Endothelial cell of umbilical vein (primary cell): Measurements from ENCODE around the gene GPR83. TPM values are rescaled to one million over a fixed set of nuclear protein-coding genes. Genes with fewer than 3 reads are reported as not detected.
"Not testable (repeated sequence)": the region's sequence is repeated elsewhere in the genome, so short reads cannot be mapped to it uniquely, and the experiment has no call there.

ENCODE experiments used
- BruUV-seq: library from RNA; stranded (reverse); fragments of 400-500 nt; replicated peaks from 2 replicates; lab custom pipeline; 2021; lab: Mats Ljungman, UMichigan
- CTCF ChIA-PET: fragments of 300-600, 350-600 bp; sonication (Branson Sonifier 250); formaldehyde crosslinking; loops from one replicate; lab custom pipeline; 2021; ENCODE audit warnings: antibody characterized with exemption, inconsistent platforms; lab: Charles Lee
- POLR2A ChIA-PET: fragments of 300-600, 350-600 bp; sonication (Branson Sonifier 250); formaldehyde crosslinking; loops from one replicate; lab custom pipeline; 2021; ENCODE audit warnings: antibody characterized with exemption, inconsistent platforms; lab: Charles Lee
- DNase-seq: peaks from one replicate; pipeline ENCODE4 v3.0.0-alpha.2; 2011; ENCODE audit warnings: low read depth, low spot score
- FAIRE-seq: peaks from 2 replicates; lab custom pipeline; 2011; peaks lifted over from hg19 to GRCh38; lab: Jason Lieb, UNC
- H2AFZ ChIP-seq: 2 replicates; pipeline ENCODE4 v1.6.0; 2012; ENCODE audit warnings: low read depth, low read length, control low read depth, inconsistent platforms
- H3K27ac ChIP-seq: 2 replicates; pipeline ENCODE4 v1.5.1; 2011; ENCODE audit warnings: low read depth, mild to moderate bottlenecking, control low read depth, low read length, moderate library complexity; ENCODE audit not compliant: insufficient read depth
- H3K27me3 ChIP-seq, 2 experiments: 2 replicates each; pipeline versions ENCODE4 v1.6.0 to v1.6.1; 2011; ENCODE audit warnings: low read length in 2 of 2, mixed read lengths in 1 of 2; ENCODE audit not compliant: control insufficient read depth in 2 of 2, insufficient read depth in 2 of 2
- H3K36me3 ChIP-seq, 2 experiments: 2 replicates in 1 of 2; 3 replicates in 1 of 2; pipeline ENCODE4 v1.5.1; 2011; ENCODE audit warnings: low read length in 2 of 2, mild to moderate bottlenecking in 1 of 2, moderate library complexity in 1 of 2; ENCODE audit not compliant: control insufficient read depth in 2 of 2, insufficient read depth in 2 of 2; ENCODE audit errors: extremely low read depth in 1 of 2
- H3K4me1 ChIP-seq: 3 replicates; pipeline ENCODE4 v1.5.1; 2011; ENCODE audit warnings: mild to moderate bottlenecking, low read length; ENCODE audit not compliant: control insufficient read depth, insufficient read depth; ENCODE audit errors: extremely low read depth
- H3K4me2 ChIP-seq: 2 replicates; pipeline ENCODE4 v1.6.1; 2011; ENCODE audit warnings: low read length, control low read depth, mixed read lengths; ENCODE audit not compliant: insufficient read depth
- H3K4me3 ChIP-seq, 3 experiments: fragments of 200-600 bp in 1 of 3; sonication (generic), shearing (Covaris generic) in 1 of 3; replicated peaks in 1 of 3; 2 replicates each; pipeline ENCODE4 v1.5.1; 2011 to 2016; ENCODE audit warnings: control low read depth in 3 of 3, low read length in 3 of 3, mild to moderate bottlenecking in 2 of 3, inconsistent platforms in 1 of 3, low read depth in 1 of 3, moderate library complexity in 1 of 3; ENCODE audit not compliant: insufficient read depth in 1 of 3
- H3K79me2 ChIP-seq: 2 replicates; pipeline ENCODE4 v1.6.0; 2012; ENCODE audit warnings: low read length, inconsistent platforms; ENCODE audit not compliant: control insufficient read depth, insufficient read depth
- H3K9ac ChIP-seq: replicated peaks from 2 replicates; pipeline ENCODE3; 2011; ENCODE audit warnings: low read length, control low read depth; ENCODE audit not compliant: insufficient read depth; ENCODE audit errors: extremely low read depth
- H3K9me1 ChIP-seq: replicated peaks from 3 replicates; pipeline ENCODE4 v1.6.0; 2011; ENCODE audit warnings: mild to moderate bottlenecking, low read length; ENCODE audit not compliant: control insufficient read depth, insufficient read depth; ENCODE audit errors: extremely low read depth
- H3K9me3 ChIP-seq: replicated peaks from 2 replicates; pipeline ENCODE4 v1.5.1; 2012; ENCODE audit warnings: low read length, inconsistent platforms; ENCODE audit not compliant: control insufficient read depth, insufficient read depth
- H4K20me1 ChIP-seq: replicated peaks from 2 replicates; pipeline ENCODE3; 2011; ENCODE audit warnings: mild to moderate bottlenecking, low read length; ENCODE audit not compliant: control insufficient read depth, insufficient read depth; ENCODE audit errors: extremely low read depth
- EZH2 ChIP-seq: IDR thresholded peaks from 2 replicates; pipeline ENCODE4 v1.6.1; 2012; ENCODE audit warnings: borderline replicate concordance, low read depth, mild to moderate bottlenecking, moderate library complexity, low read length, inconsistent platforms; ENCODE audit not compliant: severe bottlenecking
- FOS ChIP-seq: IDR thresholded peaks from 2 replicates; pipeline ENCODE4 v1.6.1; 2011; ENCODE audit warnings: mild to moderate bottlenecking, low read length, moderate library complexity, borderline replicate concordance; ENCODE audit not compliant: insufficient read depth
- GATA2 ChIP-seq: IDR thresholded peaks from 2 replicates; pipeline ENCODE4 v1.7.0; 2011; ENCODE audit warnings: low read depth, mild to moderate bottlenecking, moderate library complexity, mixed read lengths, low read length; ENCODE audit not compliant: insufficient read length, insufficient read depth
- JUN ChIP-seq: IDR thresholded peaks from 2 replicates; pipeline ENCODE4 v1.6.1; 2011; ENCODE audit warnings: borderline replicate concordance, low read depth; ENCODE audit not compliant: insufficient read length, insufficient read depth
- MYC ChIP-seq: IDR thresholded peaks from one replicate; pipeline ENCODE4 v1.6.1; 2011; ENCODE audit warnings: mild to moderate bottlenecking, low read depth, low read length
- POLR2A ChIP-seq: IDR thresholded peaks from 2 replicates; pipeline ENCODE4 v1.6.1; 2012; ENCODE audit warnings: low read depth, mild to moderate bottlenecking, control low read depth, low read length
- POLR2AphosphoS5 ChIP-seq: IDR thresholded peaks from 2 replicates; pipeline ENCODE4 v1.6.1; 2012; ENCODE audit warnings: low read depth, mild to moderate bottlenecking, control low read depth, low read length, moderate library complexity; ENCODE audit not compliant: insufficient read depth
- dilution Hi-C: fragments of 300-500 bp; cut with MboI; formaldehyde crosslinking; loops from one replicate; pipeline ENCODE4 v1.15.0; 2019; ENCODE audit warnings: low sequenced_read_pairs; ENCODE audit not compliant: extremely low pct_ligation_motif_present
- intact Hi-C: fragments of 100-400 bp; cut with micrococcal nuclease; formaldehyde crosslinking; loops from one replicate; pipeline ENCODE4 v1.10.0; 2022
- polyA plus RNA-seq, 4 experiments: library from polyadenylated mRNA; depleted of rRNA in 3 of 4; stranded (reverse) in 3 of 4; unstranded in 1 of 4; fragments of >200 nt; gene quantifications; 2 replicates each; pipeline versions ENCODE4 v1.2.1 to v1.2.3, GENCODE V29; 2011 to 2012; ENCODE audit warnings: missing spikeins in 1 of 4
- total RNA-seq: library from RNA; stranded (reverse); gene quantifications from 2 replicates; pipeline ENCODE4 v1.2.3, GENCODE V29; 2021
- TF ChIP-seq, protein P1 (sequence below), 2 donors: IDR thresholded peaks; 1 replicate in 1 of 2; 2 replicates in 1 of 2; pipeline ENCODE4 v1.5.1; 2011; ENCODE audit warnings: low read length in 2 of 2, mild to moderate bottlenecking in 2 of 2, moderate library complexity in 2 of 2, control low read depth in 1 of 2, inconsistent platforms in 1 of 2, low read depth in 1 of 2; ENCODE audit not compliant: insufficient read depth in 1 of 2; ENCODE audit errors: extremely low read depth in 1 of 2
- TF ChIP-seq, protein P2 (sequence below): IDR thresholded peaks from 2 replicates; pipeline ENCODE4 v1.6.1; 2011; ENCODE audit not compliant: insufficient read depth, insufficient read length

The GPR83 gene
- total and polyA plus RNA-seq, 2 donors (not counting 3 experiments of a cell fraction or from before 2014, with no cell fraction given) = 0.07 TPM; not detected in 1

- dilution Hi-C loops = no loop called here
- FAIRE-seq = no peak
- POLR2A ChIA-PET = no interaction called here
Measured at GRCh38 chr11:94396282-94396681, 4.9 kb downstream of the GPR83 start.

DNA sequence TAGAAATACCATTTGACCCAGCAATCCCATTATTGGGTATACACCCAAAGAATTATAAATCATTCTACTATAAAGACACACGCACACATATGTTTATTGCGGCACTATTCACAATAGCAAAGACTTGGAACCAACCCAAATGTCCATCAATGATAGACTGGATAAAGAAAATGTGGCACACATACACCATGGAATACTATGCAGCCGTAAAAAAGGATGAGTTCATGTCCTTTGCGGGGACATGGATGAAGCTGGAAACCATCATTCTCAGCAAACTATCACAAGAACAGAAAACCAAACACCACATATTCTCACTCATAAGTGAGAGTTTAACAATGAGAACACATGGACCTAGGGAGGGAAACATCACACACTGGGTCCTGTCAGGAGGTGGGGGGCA is 9.3 kb downstream of the GPR83 start:
- H3K36me3 ChIP-seq, dilution Hi-C loops, H3K4me1 ChIP-seq, intact Hi-C loops, H3K79me2 ChIP-seq, H3K27ac ChIP-seq, CTCF ChIA-PET, H3K9ac ChIP-seq, H3K4me3 ChIP-seq, DNase-seq, BruUV-seq, H2AFZ ChIP-seq, H3K9me3 ChIP-seq, H4K20me1 ChIP-seq, H3K4me2 ChIP-seq, FAIRE-seq, POLR2A ChIA-PET, H3K9me1 ChIP-seq, H3K27me3 ChIP-seq: not testable (repeated sequence)

More at GRCh38 chr11:94396282-94396681, 4.9 kb downstream of the GPR83 start:
- H3K79me2 ChIP-seq = no peaks in the 10 kb centered on the region
- no peak overlapping the region for H3K4me3 ChIP-seq
- no peaks in the 10 kb centered on the region for H4K20me1 ChIP-seq
- H3K9me1 ChIP-seq = no peaks in the 10 kb centered on the region
- no peaks in the 10 kb centered on the region for H3K9me3 ChIP-seq
- intact Hi-C loops = no loop called here
- no peaks in the 10 kb centered on the region for H3K36me3 ChIP-seq
- no TSS peak for BruUV-seq
- H3K9ac ChIP-seq = no peak overlapping the region
- TF ChIP-seq, protein P1, sequence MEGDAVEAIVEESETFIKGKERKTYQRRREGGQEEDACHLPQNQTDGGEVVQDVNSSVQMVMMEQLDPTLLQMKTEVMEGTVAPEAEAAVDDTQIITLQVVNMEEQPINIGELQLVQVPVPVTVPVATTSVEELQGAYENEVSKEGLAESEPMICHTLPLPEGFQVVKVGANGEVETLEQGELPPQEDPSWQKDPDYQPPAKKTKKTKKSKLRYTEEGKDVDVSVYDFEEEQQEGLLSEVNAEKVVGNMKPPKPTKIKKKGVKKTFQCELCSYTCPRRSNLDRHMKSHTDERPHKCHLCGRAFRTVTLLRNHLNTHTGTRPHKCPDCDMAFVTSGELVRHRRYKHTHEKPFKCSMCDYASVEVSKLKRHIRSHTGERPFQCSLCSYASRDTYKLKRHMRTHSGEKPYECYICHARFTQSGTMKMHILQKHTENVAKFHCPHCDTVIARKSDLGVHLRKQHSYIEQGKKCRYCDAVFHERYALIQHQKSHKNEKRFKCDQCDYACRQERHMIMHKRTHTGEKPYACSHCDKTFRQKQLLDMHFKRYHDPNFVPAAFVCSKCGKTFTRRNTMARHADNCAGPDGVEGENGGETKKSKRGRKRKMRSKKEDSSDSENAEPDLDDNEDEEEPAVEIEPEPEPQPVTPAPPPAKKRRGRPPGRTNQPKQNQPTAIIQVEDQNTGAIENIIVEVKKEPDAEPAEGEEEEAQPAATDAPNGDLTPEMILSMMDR (IDR thresholded peaks at IDR 0.05; ENCODE audit: extremely low read depth in 1 of 2, insufficient read depth in 1 of 2, low read depth in 1 of 2, low read length in 2 of 2) = no peak
- no peak for TF ChIP-seq EZH2
- TF ChIP-seq GATA2 = no peak
- no peak for TF ChIP-seq POLR2AphosphoS5
- no peak for TF ChIP-seq JUN
- TF ChIP-seq POLR2A = no peak
- TF ChIP-seq, protein P2, sequence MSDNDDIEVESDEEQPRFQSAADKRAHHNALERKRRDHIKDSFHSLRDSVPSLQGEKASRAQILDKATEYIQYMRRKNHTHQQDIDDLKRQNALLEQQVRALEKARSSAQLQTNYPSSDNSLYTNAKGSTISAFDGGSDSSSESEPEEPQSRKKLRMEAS = no peak
- no peak for TF ChIP-seq MYC
- no peak for TF ChIP-seq FOS
- CTCF ChIA-PET = interaction anchor here (1.0 kb wide), 1 partner anchor 501 kb away, joined by 3 read pairs; no protein-coding TSS in a partner anchor
- no peak overlapping the region for H3K4me2 ChIP-seq
- no peak for DNase-seq
- H3K27me3 ChIP-seq = peaks cover 16 to 22% of the 10 kb centered on the region in 2 experiments
- no peak overlapping the region for H2AFZ ChIP-seq
- peaks cover 5% of the 10 kb centered on the region for H3K4me1 ChIP-seq
- H3K27ac ChIP-seq = no peak overlapping the region
